Mesendoderm (in vitro differentiated cells): Measurements from ENCODE around the gene HEMK1.
A peak's percentile ranks its signal among the peaks of the same experiment; 100 is the strongest.

Experiments
- DNase-seq: peaks from one replicate; pipeline ENCODE4 v3.0.0; 2013
- H2AK5ac ChIP-seq: 2 replicates; pipeline ENCODE4 v1.6.1; 2013; ENCODE audit warnings: low read length, inconsistent platforms
- H2BK120ac ChIP-seq: 2 replicates; pipeline ENCODE4 v1.6.1; 2013; ENCODE audit warnings: low read depth, mild to moderate bottlenecking, low read length, moderate library complexity, mixed read lengths
- H2BK15ac ChIP-seq: replicated peaks from 2 replicates; pipeline ENCODE4 v1.6.1; 2013; ENCODE audit warnings: low read depth, mild to moderate bottlenecking, moderate library complexity
- H2BK5ac ChIP-seq: 2 replicates; pipeline ENCODE4 v1.6.1; 2013; ENCODE audit warnings: low read length, inconsistent platforms
- H3K18ac ChIP-seq: 2 replicates; pipeline ENCODE4 v1.6.1; 2013; ENCODE audit warnings: mild to moderate bottlenecking, low read length, mixed read lengths
- H3K23ac ChIP-seq: one replicate; pipeline ENCODE4 v1.6.1; 2013; ENCODE audit warnings: low read length
- H3K27ac ChIP-seq: 2 replicates; pipeline ENCODE4 v1.5.1; 2013; ENCODE audit warnings: low read depth, mild to moderate bottlenecking, inconsistent platforms, low read length, moderate library complexity
- H3K27me3 ChIP-seq: 2 replicates; pipeline ENCODE4 v1.6.1; 2013; ENCODE audit warnings: low read length, control low read depth, mild to moderate bottlenecking, inconsistent platforms; ENCODE audit not compliant: insufficient read depth, poor library complexity
- H3K36me3 ChIP-seq: 2 replicates; pipeline ENCODE4 v1.6.1; 2013; ENCODE audit warnings: low read length, inconsistent platforms; ENCODE audit not compliant: control insufficient read depth, insufficient read depth
- H3K4ac ChIP-seq: one replicate; pipeline ENCODE4 v1.6.1; 2013; ENCODE audit warnings: low read depth, mild to moderate bottlenecking, low read length, moderate library complexity
- H3K4me1 ChIP-seq: 2 replicates; pipeline ENCODE4 v1.6.1; 2013; ENCODE audit warnings: low read depth, low read length, inconsistent platforms; ENCODE audit not compliant: control insufficient read depth
- H3K4me2 ChIP-seq: 2 replicates; pipeline ENCODE4 v1.6.1; 2013; ENCODE audit warnings: low read length
- H3K4me3 ChIP-seq: 2 replicates; pipeline ENCODE4 v1.5.1; 2013; ENCODE audit warnings: mild to moderate bottlenecking, low read length
- H3K56ac ChIP-seq: one replicate; pipeline ENCODE4 v1.6.1; 2013; ENCODE audit warnings: low read length
- H3K79me1 ChIP-seq: 2 replicates; pipeline ENCODE4 v1.6.1; 2013; ENCODE audit warnings: low read length, inconsistent platforms
- H3K79me2 ChIP-seq: 2 replicates; pipeline ENCODE4 v1.6.1; 2013; ENCODE audit warnings: mild to moderate bottlenecking, low read length; ENCODE audit not compliant: control insufficient read depth, insufficient read depth
- H3K9ac ChIP-seq: 2 replicates; pipeline ENCODE4 v1.6.1; 2013; ENCODE audit warnings: low read length, inconsistent platforms
- H4K5ac ChIP-seq: one replicate; pipeline ENCODE4 v1.6.1; 2013; ENCODE audit warnings: low read length
- H4K8ac ChIP-seq: one replicate; pipeline ENCODE4 v1.6.1; 2013; ENCODE audit warnings: low read depth, mild to moderate bottlenecking, control low read depth, low read length, moderate library complexity
- WGBS: extraction: QIAGEN DNeasy Blood & Tissue Kit; methylation state at CpG from one replicate; pipeline ENCODE4 v1.1.7; 2013; ENCODE audit warnings: low lambda C conversion rate, missing lambda C conversion rate; ENCODE audit not compliant: insufficient coverage; ENCODE audit errors: extremely low coverage; 5-methylcytosine and 5-hydroxymethylcytosine counted together

The HEMK1 gene

DNA sequence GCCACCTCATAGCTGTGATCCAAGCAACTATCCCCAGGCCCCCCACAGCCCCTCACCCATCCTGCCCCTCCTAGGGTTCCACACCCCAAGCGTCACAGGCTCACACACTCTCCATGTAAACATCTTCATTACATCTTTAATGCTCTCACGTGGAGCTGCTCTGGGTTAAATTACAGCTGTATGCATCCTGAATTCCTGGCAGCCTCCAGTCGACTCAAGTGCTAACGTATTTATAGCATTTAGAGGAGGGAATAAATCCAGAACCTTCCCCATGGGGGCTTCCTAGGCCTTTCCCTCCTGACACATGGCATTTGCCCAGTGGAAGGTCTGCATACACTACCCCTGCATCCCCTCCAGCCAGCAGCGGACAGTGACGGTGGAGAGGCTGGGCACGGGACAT is 11.4 kb upstream of the HEMK1 start:
- no peaks in the 10 kb centered on the region for H3K27me3 ChIP-seq
- H4K8ac ChIP-seq: no peak overlapping the region
- H3K4me3 ChIP-seq: no peak overlapping the region
- H3K4me2 ChIP-seq: no peak overlapping the region
- no peak for DNase-seq
- no peak overlapping the region for H3K56ac ChIP-seq
- H2AK5ac ChIP-seq: no peak overlapping the region
- no peaks in the 10 kb centered on the region for H3K79me1 ChIP-seq
- no peak overlapping the region for H3K18ac ChIP-seq
- no peak overlapping the region for H3K23ac ChIP-seq
- no CpG with 5 or more reads among the region's 7 CpGs for WGBS
- H2BK5ac ChIP-seq: no peak overlapping the region
- no peak overlapping the region for H4K5ac ChIP-seq
- H2BK120ac ChIP-seq: no peak overlapping the region
- H3K4me1 ChIP-seq: no peaks in the 10 kb centered on the region
- H3K9ac ChIP-seq: no peak overlapping the region
- no peaks in the 10 kb centered on the region for H3K79me2 ChIP-seq
- H3K36me3 ChIP-seq: no peaks in the 10 kb centered on the region
- no peak overlapping the region for H3K27ac ChIP-seq
- no peak overlapping the region for H2BK15ac ChIP-seq
- no peak overlapping the region for H3K4ac ChIP-seq

DNA sequence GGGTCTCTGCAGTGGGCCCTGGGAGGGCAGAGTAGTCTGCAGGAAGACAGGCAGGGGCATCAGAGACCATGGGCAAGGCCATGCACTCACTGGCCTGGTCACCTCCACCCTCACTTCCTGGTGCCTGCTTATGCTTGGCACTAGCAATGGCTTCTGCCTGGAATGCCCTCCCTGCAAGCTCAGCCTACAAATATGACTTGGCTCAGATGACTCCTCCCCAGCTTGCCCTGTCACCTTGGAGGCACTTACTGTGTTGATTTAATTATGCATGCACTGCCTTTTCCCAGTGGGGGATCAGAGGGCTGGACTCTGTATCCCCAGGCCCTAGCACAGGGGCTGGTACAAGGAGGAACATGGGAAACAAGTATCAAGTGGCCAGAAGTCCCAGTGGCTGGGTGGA is 9.6 kb upstream of the HEMK1 start:
- Histone ChIP-seq H3K4me1 (no peaks in the 10 kb centered on the region), H3K4ac (no peak overlapping the region), H3K4me2 (no peak overlapping the region), H4K5ac (no peak overlapping the region), H3K18ac (no peak overlapping the region), H3K23ac (no peak overlapping the region), H3K79me1 (no peaks in the 10 kb centered on the region), H4K8ac (no peak overlapping the region), H2BK120ac (no peak overlapping the region), H2BK5ac (no peak overlapping the region), H2AK5ac (no peak overlapping the region), H3K79me2 (no peaks in the 10 kb centered on the region), H3K36me3 (no peaks in the 10 kb centered on the region), H3K9ac (no peak overlapping the region), H3K27me3 (no peaks in the 10 kb centered on the region), H3K27ac (no peak overlapping the region), H3K4me3 (no peak overlapping the region), H3K56ac (no peak overlapping the region), H2BK15ac (no peak overlapping the region)
- peak; percentile 40 for DNase-seq

DNA sequence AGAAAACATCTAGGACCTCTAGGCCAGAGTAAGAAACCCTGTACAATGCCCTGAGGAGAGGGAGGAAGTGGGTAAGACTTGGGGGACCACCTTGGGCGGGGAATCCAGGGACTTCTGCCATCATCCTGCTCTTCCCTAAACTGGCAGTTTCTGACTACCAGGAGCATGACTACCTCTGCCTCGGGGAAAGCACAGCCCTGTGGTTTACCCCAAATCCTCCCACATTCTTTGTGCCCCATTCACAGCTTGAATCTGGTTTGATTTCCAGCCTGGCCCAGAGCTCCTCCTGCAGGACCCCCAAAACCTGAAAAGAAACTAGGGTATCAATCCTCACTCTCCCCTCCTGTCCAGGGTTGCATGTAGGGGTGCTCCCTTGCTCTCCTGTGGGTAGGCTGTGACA is 6.5 kb upstream of the HEMK1 start:
- H4K5ac ChIP-seq: no peak overlapping the region
- no peak overlapping the region for H2BK120ac ChIP-seq
- no peak for DNase-seq
- no peak overlapping the region for H3K4me3 ChIP-seq
- H3K18ac ChIP-seq: no peak overlapping the region
- peaks cover under 1% of the 10 kb centered on the region for H3K4me1 ChIP-seq
- no peak overlapping the region for H2BK15ac ChIP-seq
- H4K8ac ChIP-seq: no peak overlapping the region
- H3K4me2 ChIP-seq: no peak overlapping the region
- H3K36me3 ChIP-seq: no peaks in the 10 kb centered on the region
- no peak overlapping the region for H3K9ac ChIP-seq
- peaks cover 3% of the 10 kb centered on the region for H3K27me3 ChIP-seq
- H3K79me1 ChIP-seq: no peaks in the 10 kb centered on the region
- no CpG with 5 or more reads among the region's 2 CpGs for WGBS
- H3K4ac ChIP-seq: no peak overlapping the region
- H3K56ac ChIP-seq: no peak overlapping the region
- no peak overlapping the region for H2AK5ac ChIP-seq
- no peak overlapping the region for H2BK5ac ChIP-seq
- no peak overlapping the region for H3K27ac ChIP-seq
- no peaks in the 10 kb centered on the region for H3K79me2 ChIP-seq
- no peak overlapping the region for H3K23ac ChIP-seq

DNA sequence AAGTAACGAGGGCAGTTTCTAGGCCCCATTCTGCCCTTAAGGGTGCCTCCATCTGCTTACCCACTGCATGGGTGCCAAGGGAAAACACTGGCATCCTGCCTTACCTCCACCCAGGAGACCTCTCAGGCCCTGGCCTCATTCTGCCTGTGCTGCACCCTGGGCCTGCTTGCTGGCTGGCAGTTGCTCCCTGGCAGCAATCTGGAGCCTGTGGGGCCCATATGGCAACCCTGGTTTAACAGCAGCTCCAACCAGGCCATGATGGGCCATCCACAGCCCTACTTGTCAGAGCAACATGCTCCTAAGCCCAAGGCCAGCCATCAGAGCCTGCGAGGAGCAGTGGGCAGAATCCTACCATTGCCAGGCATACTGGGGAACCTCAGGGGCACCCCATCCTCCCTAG is 5.5 kb upstream of the HEMK1 start:
- Histone ChIP-seq H3K36me3 (no peaks in the 10 kb centered on the region), H3K79me1 (no peaks in the 10 kb centered on the region), H2BK5ac (no peak overlapping the region), H4K5ac (no peak overlapping the region), H4K8ac (no peak overlapping the region), H3K4me3 (no peak overlapping the region), H2BK120ac (no peak overlapping the region), H3K18ac (no peak overlapping the region), H3K27me3 (peaks cover 3% of the 10 kb centered on the region), H3K4ac (no peak overlapping the region), H3K27ac (no peak overlapping the region), H3K4me1 (peaks cover 2% of the 10 kb centered on the region), H3K9ac (no peak overlapping the region), H3K23ac (peak overlapping the region; percentile 45), H3K4me2 (no peak overlapping the region), H3K56ac (no peak overlapping the region), H2BK15ac (no peak overlapping the region), H3K79me2 (no peaks in the 10 kb centered on the region), H2AK5ac (no peak overlapping the region)
- WGBS: no CpG with 5 or more reads among the region's 2 CpGs
- DNase-seq: no peak

DNA sequence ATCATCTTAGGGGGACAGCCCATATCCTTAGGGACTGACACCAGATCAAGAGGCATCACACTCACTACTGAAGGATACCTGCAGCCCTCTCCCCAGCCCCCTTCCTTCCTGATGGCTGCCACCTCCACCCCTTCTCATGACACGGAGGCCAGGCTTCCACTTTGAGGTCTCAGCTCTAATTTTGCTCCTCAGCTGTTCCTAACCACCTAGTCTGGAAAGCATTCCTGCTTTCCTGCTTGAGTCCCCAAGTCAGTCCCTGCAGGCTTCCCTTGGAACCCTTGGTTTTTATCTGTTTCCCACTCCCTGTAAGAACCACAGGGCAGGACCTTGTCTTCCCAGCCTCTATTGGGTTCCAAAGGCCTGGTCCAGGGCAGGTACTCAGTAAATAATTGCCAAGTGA is 5.0 kb upstream of the HEMK1 start:
- Histone ChIP-seq H3K4me2 (no peak overlapping the region), H4K8ac (no peak overlapping the region), H3K23ac (no peak overlapping the region), H2BK15ac (no peak overlapping the region), H3K79me1 (no peaks in the 10 kb centered on the region), H3K4me3 (no peak overlapping the region), H2BK120ac (no peak overlapping the region), H3K79me2 (no peaks in the 10 kb centered on the region), H3K27ac (no peak overlapping the region), H2BK5ac (no peak overlapping the region), H4K5ac (no peak overlapping the region), H3K4me1 (peaks cover 2% of the 10 kb centered on the region), H3K36me3 (no peaks in the 10 kb centered on the region), H3K56ac (no peak overlapping the region), H3K4ac (no peak overlapping the region), H2AK5ac (no peak overlapping the region), H3K18ac (no peak overlapping the region), H3K27me3 (peaks cover 3% of the 10 kb centered on the region), H3K9ac (no peak overlapping the region)
- no CpG with 5 or more reads among the region's 1 CpG for WGBS
- no peak for DNase-seq

DNA sequence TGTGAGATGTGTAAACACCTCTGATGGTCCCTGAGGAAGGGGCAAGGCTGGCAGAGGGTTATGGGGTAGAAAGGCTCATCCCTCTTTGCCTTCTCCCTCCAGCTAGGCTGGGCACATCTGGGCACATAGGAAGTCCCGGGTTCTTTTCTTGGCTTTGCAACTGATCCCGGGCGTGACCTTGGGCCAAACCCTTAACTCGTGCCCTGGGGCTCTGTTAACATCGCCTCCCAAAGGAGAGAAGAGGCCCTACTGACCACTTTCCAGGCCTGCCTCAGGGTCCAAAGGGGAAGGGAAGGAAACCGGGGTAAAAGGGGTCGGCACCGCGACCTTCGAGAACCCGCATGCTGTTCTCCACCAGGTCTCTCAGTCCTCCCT is 2.3 kb upstream of the HEMK1 start:
- Histone ChIP-seq H3K9ac (peak overlapping the region; percentile 62), H3K4me2 (peak overlapping the region; percentile 54), H3K27ac (no peak overlapping the region), H2AK5ac (no peak overlapping the region), H4K5ac (no peak overlapping the region), H2BK15ac (no peak overlapping the region), H3K79me1 (no peaks in the 10 kb centered on the region), H4K8ac (no peak overlapping the region), H3K36me3 (no peaks in the 10 kb centered on the region), H3K4ac (peak overlapping the region; percentile 59), H3K4me3 (peak overlapping the region; percentile 48), H2BK5ac (no peak overlapping the region), H3K23ac (peak overlapping the region; percentile 59), H3K79me2 (no peaks in the 10 kb centered on the region), H3K4me1 (peaks cover 2% of the 10 kb centered on the region), H3K27me3 (peaks cover 3% of the 10 kb centered on the region), H2BK120ac (no peak overlapping the region), H3K18ac (peak overlapping the region; percentile 62), H3K56ac (peak overlapping the region; percentile 90)
- WGBS: no CpG with 5 or more reads among the region's 11 CpGs
- no peak for DNase-seq
